Right lobe of liver (tissue), 6 donors: ENCODE data around the gene HSPA6. TPM values are rescaled to one million over a fixed set of nuclear protein-coding genes. Genes with fewer than 3 reads are reported as not detected.
"Not testable (repeated sequence)": the region's sequence is repeated elsewhere in the genome, so short reads cannot be mapped to it uniquely, and the experiment has no call there.

Experiments used
- ATAC-seq, 4 donors: fragments of 200-7000 bp; cut with Tn5 transposase; one replicate each; pipeline ENCODE4 v1.9.1; 2020; ENCODE audit warnings: mild to moderate bottlenecking in 4 of 4, moderate library complexity in 4 of 4
- DNase-seq, 3 donors: peaks; one replicate each; pipeline ENCODE4 v3.0.0-alpha.2; 2020
- H3K27ac ChIP-seq, 3 donors: fragments of 200-600 bp; one replicate each; pipeline ENCODE4 v1.8.0; 2022
- H3K27me3 ChIP-seq, 2 donors: fragments of 200-600 bp; one replicate each; pipeline ENCODE4 v1.8.0; 2022
- H3K36me3 ChIP-seq, 4 donors: fragments of 200-600 bp; sonication (generic) in 1 of 4; one replicate each; pipeline versions ENCODE4 v1.5.1 to v1.8.0; 2017 to 2022; ENCODE audit warnings: control low read depth in 1 of 4
- H3K4me1 ChIP-seq, 4 donors: fragments of 200-600 bp; sonication (generic) in 1 of 4; one replicate each; pipeline versions ENCODE4 v1.5.1 to v1.8.0; 2017 to 2022; ENCODE audit warnings: control low read depth in 1 of 4
- H3K4me3 ChIP-seq, 3 donors: fragments of 200-600 bp; one replicate each; pipeline ENCODE4 v1.8.0; 2022
- H3K9me3 ChIP-seq, 4 donors: fragments of 200-600 bp; sonication (generic) in 1 of 4; one replicate each; pipeline versions ENCODE4 v1.5.1 to v1.8.0; 2017 to 2022; ENCODE audit warnings: control low read depth in 1 of 4
- POLR2A ChIP-seq: fragments of 450-650 bp; IDR thresholded peaks from one replicate; pipeline ENCODE4 v1.6.1; 2017; ENCODE audit warnings: antibody characterized with exemption, mild to moderate bottlenecking
- WGBS: methylation state at CpG from one replicate; pipeline ENCODE4 v1.1.6; 2018; ENCODE audit warnings: low coverage, low lambda C conversion rate; ENCODE audit not compliant: insufficient coverage; ENCODE audit errors: missing lambda C conversion rate; 5-methylcytosine and 5-hydroxymethylcytosine counted together
- intact Hi-C, 2 donors: fragments of 100-400 bp; cut with DNase I; formaldehyde crosslinking; loops; one replicate each; pipeline versions ENCODE4 v1.11.2 to v1.14.1; 2022
- total RNA-seq, 6 experiments: library from RNA; depleted of rRNA in 2 of 6; stranded (reverse); fragments of >200 nt in 2 of 6; fragmentation: NEBNext Ultra II Directional in 3 of 6; extraction: Animal tissue kit (Norgen Biotek cat#: 25700) in 3 of 6; gene quantifications; one replicate each; pipeline versions ENCODE4 v1.1.0 to v1.2.4, GENCODE V29; 2016 to 2023
- TF ChIP-seq, protein P1 (sequence below), 4 donors: fragments of 200-600 bp in 3 of 4; fragments of 450-650 bp in 1 of 4; IDR thresholded peaks; one replicate each; pipeline versions ENCODE4 v1.5.1 to v1.8.0; 2016 to 2022; ENCODE audit warnings: antibody characterized with exemption in 4 of 4, mild to moderate bottlenecking in 2 of 4
- donor health status: DM: no; HTN: yes; CAD: no.
- donor health status: DM: no; HTN: no; CAD: no.
- donor health status: DM: no; HTN: no; CAD: no.
- donor health status: DM: no; HTN: yes; CAD: no.
- donor health status: DM: no; HTN: yes; CAD: no.

Gene HSPA6
- total RNA-seq, 6 experiments from 2014 or later = 0.59 to 3.1 (median 1.6) TPM

- TF ChIP-seq POLR2A = no peak
- TF ChIP-seq, protein P1, sequence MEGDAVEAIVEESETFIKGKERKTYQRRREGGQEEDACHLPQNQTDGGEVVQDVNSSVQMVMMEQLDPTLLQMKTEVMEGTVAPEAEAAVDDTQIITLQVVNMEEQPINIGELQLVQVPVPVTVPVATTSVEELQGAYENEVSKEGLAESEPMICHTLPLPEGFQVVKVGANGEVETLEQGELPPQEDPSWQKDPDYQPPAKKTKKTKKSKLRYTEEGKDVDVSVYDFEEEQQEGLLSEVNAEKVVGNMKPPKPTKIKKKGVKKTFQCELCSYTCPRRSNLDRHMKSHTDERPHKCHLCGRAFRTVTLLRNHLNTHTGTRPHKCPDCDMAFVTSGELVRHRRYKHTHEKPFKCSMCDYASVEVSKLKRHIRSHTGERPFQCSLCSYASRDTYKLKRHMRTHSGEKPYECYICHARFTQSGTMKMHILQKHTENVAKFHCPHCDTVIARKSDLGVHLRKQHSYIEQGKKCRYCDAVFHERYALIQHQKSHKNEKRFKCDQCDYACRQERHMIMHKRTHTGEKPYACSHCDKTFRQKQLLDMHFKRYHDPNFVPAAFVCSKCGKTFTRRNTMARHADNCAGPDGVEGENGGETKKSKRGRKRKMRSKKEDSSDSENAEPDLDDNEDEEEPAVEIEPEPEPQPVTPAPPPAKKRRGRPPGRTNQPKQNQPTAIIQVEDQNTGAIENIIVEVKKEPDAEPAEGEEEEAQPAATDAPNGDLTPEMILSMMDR (IDR thresholded peaks at IDR 0.05) = no peak
- H3K36me3 ChIP-seq = no peaks in the 10 kb centered on the region
- DNase-seq (no peak), ATAC-seq (no peak)
- no peaks in the 10 kb centered on the region for H3K27me3 ChIP-seq
- H3K27ac ChIP-seq = no peak overlapping the region
- H3K4me1 ChIP-seq = peaks cover 0 to 5% (median 0%) of the 10 kb centered on the region in 4 donors
- no peaks in the 10 kb centered on the region for H3K9me3 ChIP-seq
- WGBS = 85% methylated on average over 3 of the region's 5 CpGs
- H3K4me3 ChIP-seq = no peak overlapping the region
- intact Hi-C loops = no loop called here
Measured at GRCh38 chr1:161511018-161511755, 13.2 kb upstream of the HSPA6 start.

- Histone ChIP-seq H3K27me3 (no peaks in the 10 kb centered on the region), H3K4me1 (peaks cover 0 to 5% (median 0%) of the 10 kb centered on the region in 4 donors), H3K36me3 (no peaks in the 10 kb centered on the region), H3K27ac (no peak overlapping the region), H3K9me3 (no peaks in the 10 kb centered on the region), H3K4me3 (no peak overlapping the region)
- TF ChIP-seq, protein P1 (IDR thresholded peaks at IDR 0.05) = no peak
- no peak for TF ChIP-seq POLR2A
- WGBS = 82% methylated on average over 3 of the region's 7 CpGs
- intact Hi-C loops = no loop called here
- no peak for ATAC-seq
- no peak for DNase-seq
Measured at GRCh38 chr1:161511756-161512060, 12.6 kb upstream of the HSPA6 start.

DNA sequence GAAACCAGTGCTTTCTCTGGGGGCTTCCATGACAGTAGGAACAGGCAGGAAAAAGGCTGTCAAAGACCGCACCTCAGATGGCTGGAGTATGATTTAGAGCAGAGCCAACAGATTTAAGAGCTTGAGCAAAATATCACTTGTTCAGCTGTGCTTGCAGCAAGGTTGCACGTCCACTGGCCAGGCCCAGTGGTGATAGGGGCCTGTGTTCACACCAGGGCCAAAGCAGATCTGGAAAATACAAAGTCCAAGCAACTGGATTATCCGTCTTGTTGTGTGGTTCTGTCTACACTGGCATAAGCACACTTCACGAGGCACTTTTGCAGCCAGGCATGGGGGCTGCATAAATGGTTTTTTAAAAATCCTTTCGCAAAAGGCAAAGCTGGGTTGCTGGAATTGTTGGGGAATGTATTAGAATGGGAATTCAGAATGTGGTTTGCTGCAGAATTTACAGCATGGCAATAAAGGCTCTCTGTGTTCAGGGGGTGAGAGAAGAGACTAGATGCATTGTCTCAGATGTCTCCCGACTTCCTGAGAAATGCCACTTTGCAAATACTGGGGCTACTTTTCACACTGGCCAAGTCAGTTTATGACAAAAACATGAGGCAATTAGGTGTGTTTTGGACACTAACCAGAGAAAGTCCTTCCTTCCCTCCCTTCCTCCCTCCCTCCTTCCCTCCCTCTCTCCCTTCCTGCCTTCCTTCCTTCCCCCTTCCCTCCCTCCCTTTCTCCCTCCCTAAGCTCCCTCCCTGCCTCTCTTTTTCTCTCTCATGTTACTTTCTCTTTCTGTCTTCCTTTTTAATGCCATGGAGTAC, 11.5 kb upstream of the HSPA6 start:
- H3K4me1 ChIP-seq, H3K9me3 ChIP-seq, H3K27me3 ChIP-seq, H3K27ac ChIP-seq, DNase-seq, H3K4me3 ChIP-seq, intact Hi-C loops, H3K36me3 ChIP-seq: not testable (repeated sequence)
- ATAC-seq = peak in 1 of 4 donors; percentile 18
- 70% methylated on average over 5 of the region's 6 CpGs for WGBS

DNA sequence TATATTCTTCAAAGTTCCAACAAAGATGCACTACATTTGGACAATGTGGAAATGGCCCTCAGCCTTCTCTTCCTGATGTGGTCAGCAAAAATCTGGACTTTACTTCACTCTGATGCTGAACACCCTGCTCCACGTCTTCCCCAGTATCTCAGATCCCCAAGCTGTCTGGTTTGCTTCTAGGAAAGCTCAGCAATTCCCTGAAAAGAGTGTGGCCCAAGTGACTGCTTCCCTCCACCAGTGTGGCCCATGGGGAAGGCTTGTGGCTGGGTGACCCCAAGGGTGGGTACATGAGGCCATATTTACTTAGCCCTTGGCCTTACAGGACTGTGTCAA, 10.9 kb upstream of the HSPA6 start:
- peak in 3 of 4 donors; percentile 23 to 32 (median 28) for ATAC-seq
- intact Hi-C loops, H3K9me3 ChIP-seq, DNase-seq, H3K4me3 ChIP-seq, H3K4me1 ChIP-seq, H3K27me3 ChIP-seq, H3K36me3 ChIP-seq, H3K27ac ChIP-seq: not testable (repeated sequence)
- no CpG with 5 or more reads among the region's 1 CpG for WGBS

GRCh38 chr1:161513953-161514352, 10.4 kb upstream of the HSPA6 start:
- H3K4me1 ChIP-seq, H3K4me3 ChIP-seq, intact Hi-C loops, ATAC-seq, H3K27ac ChIP-seq, H3K27me3 ChIP-seq, H3K9me3 ChIP-seq, H3K36me3 ChIP-seq, DNase-seq: not testable (repeated sequence)
- 56% methylated on average over 1 of the region's 1 CpG for WGBS

- intact Hi-C loops, ATAC-seq: not testable (repeated sequence)
- WGBS = 84% methylated on average over 13 of the region's 20 CpGs
Measured at GRCh38 chr1:161523041-161523816, 1.1 kb upstream of the HSPA6 start.

GRCh38 chr1:161524742-161525291, 477 bp downstream of the HSPA6 start:
- H3K36me3 ChIP-seq, H3K4me1 ChIP-seq, H3K27ac ChIP-seq, DNase-seq, H3K27me3 ChIP-seq, H3K9me3 ChIP-seq, intact Hi-C loops: not testable (repeated sequence)
- peak overlapping the region in 2 of 3 donors; percentile 33 to 60 for H3K4me3 ChIP-seq
- 44% methylated on average over 10 of the region's 55 CpGs for WGBS
- peak; percentile 42 to 60 (median 54) for ATAC-seq

More at GRCh38 chr1:161523041-161523816, 1.1 kb upstream of the HSPA6 start:
- H3K27ac ChIP-seq, H3K9me3 ChIP-seq, DNase-seq, H3K36me3 ChIP-seq, H3K27me3 ChIP-seq, H3K4me1 ChIP-seq: not testable (repeated sequence)
- H3K4me3 ChIP-seq = peak overlapping the region in 1 of 3 donors; percentile 60

GRCh38 chr1:161525321-161525720, 981 bp downstream of the HSPA6 start:
- 59% methylated on average over 8 of the region's 23 CpGs for WGBS
- intact Hi-C loops, H3K27ac ChIP-seq, H3K4me1 ChIP-seq, H3K9me3 ChIP-seq, H3K36me3 ChIP-seq, DNase-seq, H3K27me3 ChIP-seq: not testable (repeated sequence)
- peak overlapping the region in 2 of 3 donors; percentile 33 to 60 for H3K4me3 ChIP-seq
- ATAC-seq = peak in 3 of 4 donors; percentile 3 to 17 (median 14)

GRCh38 chr1:161525918-161526317, 1.6 kb downstream of the HSPA6 start:
- H3K27ac ChIP-seq, ATAC-seq, intact Hi-C loops, H3K36me3 ChIP-seq, H3K4me1 ChIP-seq, DNase-seq, H3K4me3 ChIP-seq, H3K9me3 ChIP-seq, H3K27me3 ChIP-seq: not testable (repeated sequence)
- 52% methylated on average over 2 of the region's 7 CpGs for WGBS
